Transverse colon (tissue), 4 donors: ENCODE measurements around the gene DCAF11. TPM values are rescaled to one million over a fixed set of nuclear protein-coding genes. Genes with fewer than 3 reads are reported as not detected.

Experiments
- DNase-seq: peaks from one replicate; pipeline ENCODE4 v3.0.0-alpha.2; 2019
- H3K27ac ChIP-seq, 4 donors: fragments of 200-600 bp; sonication (generic); 2 replicates each; pipeline ENCODE4 v1.5.1; 2016 to 2018; ENCODE audit warnings: inconsistent platforms in 4 of 4
- H3K27me3 ChIP-seq: fragments of 200-600 bp; sonication (generic); 2 replicates; pipeline ENCODE4 v1.5.1; 2017; ENCODE audit warnings: inconsistent platforms
- H3K36me3 ChIP-seq, 4 donors: fragments of 200-600 bp; sonication (generic); 2 replicates each; pipeline ENCODE4 v1.5.1; 2017 to 2019; ENCODE audit warnings: inconsistent platforms in 4 of 4
- H3K4me1 ChIP-seq, 4 donors: fragments of 200-600 bp; sonication (generic); 2 replicates each; pipeline ENCODE4 v1.5.1; 2017 to 2020; ENCODE audit warnings: inconsistent platforms in 4 of 4
- H3K4me3 ChIP-seq, 4 donors: fragments of 200-600 bp; sonication (generic); 1 replicate in 1 of 4; 2 replicates in 3 of 4; pipeline versions ENCODE4 v1.5.1 to v1.6.1; 2017 to 2019; ENCODE audit warnings: inconsistent platforms in 4 of 4
- H3K9me3 ChIP-seq, 2 donors: fragments of 200-600 bp; sonication (generic); 2 replicates each; pipeline ENCODE4 v1.5.1; 2017 to 2019; ENCODE audit warnings: inconsistent platforms in 2 of 2
- EP300 ChIP-seq: sonication (generic); formaldehyde crosslinking; IDR thresholded peaks from one replicate; pipeline ENCODE4 v1.6.1; 2017; ENCODE audit warnings: antibody characterized with exemption, low read depth
- POLR2A ChIP-seq: fragments of 450-650 bp; IDR thresholded peaks from one replicate; pipeline ENCODE4 v1.6.1; 2016; ENCODE audit warnings: antibody characterized with exemption, mild to moderate bottlenecking, moderate library complexity
- POLR2AphosphoS5 ChIP-seq, 3 donors: sonication (generic); formaldehyde crosslinking; IDR thresholded peaks; one replicate each; pipeline ENCODE4 v1.6.1; 2016; ENCODE audit warnings: antibody characterized with exemption in 3 of 3
- WGBS, 2 donors: methylation state at CpG; one replicate each; pipeline ENCODE4 v1.1.5; 2018; ENCODE audit warnings: low coverage in 1 of 2; 5-methylcytosine and 5-hydroxymethylcytosine counted together
- in situ Hi-C, 4 donors: fragments of 200-750 bp; cut with MboI; loops; one replicate each; pipeline versions ENCODE4 v1.15.0 to v1.15.1; 2017; ENCODE audit warnings: low sequenced_read_pairs in 3 of 4, low pct_ligation_motif_present in 1 of 4, low pct_unique_long_range_greater_than_20kb in 1 of 4
- intact Hi-C: fragments of 100-400 bp; cut with DNase I; formaldehyde crosslinking; loops from one replicate; pipeline ENCODE4 v1.15.1; 2023; ENCODE audit warnings: low total_unique reads
- total RNA-seq, 4 donors: library from RNA; depleted of rRNA; stranded (reverse); fragments of >200 nt; gene quantifications; one replicate each; pipeline ENCODE4 v1.1.0, GENCODE V29; 2016
- TF ChIP-seq, protein P1 (sequence below), 5 experiments: fragments of 200-600 bp in 3 of 5; fragments of 450-650 bp in 2 of 5; sonication (generic) in 3 of 5; IDR thresholded peaks; 1 replicate in 2 of 5; 2 replicates in 3 of 5; pipeline ENCODE4 v1.5.1; 2016 to 2017; ENCODE audit warnings: antibody characterized with exemption in 5 of 5, inconsistent platforms in 3 of 5, mild to moderate bottlenecking in 2 of 5, moderate library complexity in 1 of 5

The DCAF11 gene
- total RNA-seq, 4 donors from 2014 or later: 86.4 to 267 (median 198) TPM

DNA sequence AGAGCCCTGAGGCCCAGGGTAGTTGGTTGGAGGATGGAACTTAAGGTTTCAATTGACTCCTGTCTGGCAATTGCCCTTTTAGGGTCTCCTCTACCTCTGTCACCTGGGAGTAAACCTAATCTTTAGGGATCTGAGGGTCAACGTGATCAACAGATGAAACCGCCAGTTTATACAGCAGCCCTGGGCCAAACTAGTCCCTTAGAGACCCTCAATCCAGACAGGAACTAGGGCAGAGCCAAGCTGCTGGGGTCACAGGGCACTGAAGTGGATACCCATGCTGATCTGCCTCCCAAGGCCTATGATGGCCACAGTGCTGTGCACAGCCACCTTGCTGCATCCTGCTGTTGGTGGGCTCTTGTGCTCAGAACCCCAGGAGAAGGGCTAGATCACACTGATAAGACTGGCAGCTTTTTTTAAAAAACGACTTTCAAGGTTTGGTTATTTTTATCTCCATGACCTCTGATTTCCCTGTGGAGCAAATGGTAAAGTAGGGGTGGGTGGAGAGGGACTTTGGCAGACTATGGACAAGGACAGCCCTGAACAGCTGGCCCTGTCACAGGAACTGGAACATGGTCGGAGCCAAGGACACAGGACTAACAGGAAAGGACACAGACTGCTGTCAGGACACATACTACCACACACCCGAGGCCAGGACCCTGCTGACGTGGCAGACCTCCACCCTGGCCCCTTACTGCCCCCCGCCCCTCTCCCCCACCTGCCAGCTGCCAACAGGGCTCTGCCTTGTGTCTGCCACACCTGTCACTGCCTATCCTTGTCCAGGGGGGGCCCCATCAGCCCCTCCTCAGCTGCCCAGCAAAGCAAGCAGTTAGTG is 16.4 kb downstream of the DCAF11 start:
- no peak overlapping the region for H3K27ac ChIP-seq
- TF ChIP-seq POLR2AphosphoS5 (IDR thresholded peaks at IDR 0.05) (no peak), POLR2A (no peak), EP300 (no peak)
- TF ChIP-seq, protein P1, sequence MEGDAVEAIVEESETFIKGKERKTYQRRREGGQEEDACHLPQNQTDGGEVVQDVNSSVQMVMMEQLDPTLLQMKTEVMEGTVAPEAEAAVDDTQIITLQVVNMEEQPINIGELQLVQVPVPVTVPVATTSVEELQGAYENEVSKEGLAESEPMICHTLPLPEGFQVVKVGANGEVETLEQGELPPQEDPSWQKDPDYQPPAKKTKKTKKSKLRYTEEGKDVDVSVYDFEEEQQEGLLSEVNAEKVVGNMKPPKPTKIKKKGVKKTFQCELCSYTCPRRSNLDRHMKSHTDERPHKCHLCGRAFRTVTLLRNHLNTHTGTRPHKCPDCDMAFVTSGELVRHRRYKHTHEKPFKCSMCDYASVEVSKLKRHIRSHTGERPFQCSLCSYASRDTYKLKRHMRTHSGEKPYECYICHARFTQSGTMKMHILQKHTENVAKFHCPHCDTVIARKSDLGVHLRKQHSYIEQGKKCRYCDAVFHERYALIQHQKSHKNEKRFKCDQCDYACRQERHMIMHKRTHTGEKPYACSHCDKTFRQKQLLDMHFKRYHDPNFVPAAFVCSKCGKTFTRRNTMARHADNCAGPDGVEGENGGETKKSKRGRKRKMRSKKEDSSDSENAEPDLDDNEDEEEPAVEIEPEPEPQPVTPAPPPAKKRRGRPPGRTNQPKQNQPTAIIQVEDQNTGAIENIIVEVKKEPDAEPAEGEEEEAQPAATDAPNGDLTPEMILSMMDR (IDR thresholded peaks at IDR 0.05): no peak
- no peak overlapping the region for H3K4me3 ChIP-seq
- in situ Hi-C loops: no loop called here
- 68% methylated on average over 7 of the region's 7 CpGs; no CpG with 5 or more reads in 1 of the 2 donors for WGBS, 2 donors
- no peaks in the 10 kb centered on the region for H3K27me3 ChIP-seq
- H3K4me1 ChIP-seq: peaks cover 3 to 6% (median 5%) of the 10 kb centered on the region in 4 donors
- H3K9me3 ChIP-seq: no peaks in the 10 kb centered on the region
- H3K36me3 ChIP-seq: no peaks in the 10 kb centered on the region
- no peak for DNase-seq
- intact Hi-C loops: no loop called here

DNA sequence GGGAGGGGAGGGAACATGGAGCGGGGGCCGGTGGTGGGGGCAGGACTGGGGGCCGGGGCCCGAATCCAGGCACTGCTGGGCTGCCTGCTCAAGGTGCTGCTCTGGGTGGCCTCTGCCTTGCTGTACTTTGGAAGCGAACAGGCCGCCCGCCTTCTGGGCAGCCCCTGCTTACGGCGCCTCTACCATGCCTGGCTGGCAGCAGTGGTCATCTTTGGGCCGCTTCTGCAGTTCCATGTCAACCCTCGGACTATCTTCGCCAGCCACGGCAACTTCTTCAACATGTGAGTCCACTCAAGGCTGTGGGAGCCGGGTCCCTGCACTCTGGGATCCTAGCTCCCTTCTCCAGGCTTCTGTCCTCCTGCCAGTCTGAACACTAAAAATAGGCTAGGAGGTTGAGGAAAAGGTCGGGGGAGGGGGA is 17.0 kb downstream of the DCAF11 start:
- 60 to 93% methylated on average over 1 to 13 of the region's 15 CpGs for WGBS, 2 donors
- Histone ChIP-seq H3K27me3 (no peaks in the 10 kb centered on the region), H3K4me3 (no peak overlapping the region), H3K4me1 (peaks cover 3 to 9% (median 6%) of the 10 kb centered on the region in 4 donors), H3K36me3 (no peaks in the 10 kb centered on the region), H3K9me3 (no peaks in the 10 kb centered on the region), H3K27ac (no peak overlapping the region)
- no peak for TF ChIP-seq POLR2A
- TF ChIP-seq, protein P1 (IDR thresholded peaks at IDR 0.05): no peak
- TF ChIP-seq EP300: no peak
- TF ChIP-seq POLR2AphosphoS5 (IDR thresholded peaks at IDR 0.05): no peak
- DNase-seq: no peak
- intact Hi-C loops: no loop called here
- in situ Hi-C loops: no loop called here

DNA sequence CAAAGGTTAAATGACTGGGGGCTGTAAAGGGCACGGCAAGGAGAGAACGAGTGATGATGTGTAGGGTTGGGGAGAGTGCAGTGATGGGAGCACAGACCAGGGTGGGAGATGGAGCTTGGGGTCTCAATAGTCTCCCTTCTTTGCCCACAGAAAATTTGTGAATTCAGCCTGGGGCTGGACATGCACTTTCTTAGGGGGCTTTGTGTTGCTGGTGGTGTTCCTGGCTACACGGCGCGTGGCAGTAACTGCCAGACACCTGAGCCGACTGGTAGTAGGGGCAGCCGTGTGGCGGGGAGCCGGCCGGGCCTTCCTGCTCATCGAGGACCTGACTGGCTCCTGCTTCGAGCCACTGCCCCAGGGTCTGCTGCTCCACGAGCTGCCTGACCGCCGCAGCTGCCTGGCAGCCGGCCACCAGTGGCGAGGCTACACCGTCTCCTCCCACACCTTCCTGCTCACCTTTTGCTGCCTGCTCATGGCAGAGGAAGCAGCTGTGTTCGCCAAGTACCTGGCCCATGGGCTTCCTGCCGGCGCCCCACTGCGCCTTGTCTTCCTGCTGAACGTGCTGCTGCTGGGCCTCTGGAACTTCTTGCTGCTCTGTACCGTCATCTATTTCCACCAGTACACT is 17.6 kb downstream of the DCAF11 start:
- Histone ChIP-seq H3K27ac (no peak overlapping the region), H3K9me3 (no peaks in the 10 kb centered on the region), H3K36me3 (no peaks in the 10 kb centered on the region), H3K4me1 (peaks cover 9 to 14% (median 12%) of the 10 kb centered on the region in 4 donors), H3K27me3 (no peaks in the 10 kb centered on the region), H3K4me3 (no peak overlapping the region)
- intact Hi-C loops: no loop called here
- WGBS, 2 donors: 37 to 69% methylated on average over 5 to 23 of the region's 24 CpGs
- in situ Hi-C loops: no loop called here
- DNase-seq: no peak
- TF ChIP-seq POLR2A: no peak
- no peak for TF ChIP-seq POLR2AphosphoS5 (IDR thresholded peaks at IDR 0.05)
- TF ChIP-seq, protein P1 (IDR thresholded peaks at IDR 0.05): no peak
- TF ChIP-seq EP300: no peak

GRCh38 chr14:24132976-24133375 is 18.4 kb downstream of the DCAF11 start:
- Histone ChIP-seq H3K36me3 (peaks cover 0 to 3% (median 0%) of the 10 kb centered on the region in 4 donors), H3K27me3 (no peaks in the 10 kb centered on the region), H3K27ac (no peak overlapping the region), H3K4me3 (no peak overlapping the region), H3K9me3 (no peaks in the 10 kb centered on the region), H3K4me1 (peaks cover 12 to 21% (median 14%) of the 10 kb centered on the region in 4 donors)
- intact Hi-C loops: no loop called here
- WGBS, 2 donors: 90 to 95% methylated on average over 2 of the region's 2 CpGs
- in situ Hi-C loops: no loop called here
- TF ChIP-seq POLR2AphosphoS5 (IDR thresholded peaks at IDR 0.05): no peak
- TF ChIP-seq EP300: no peak
- no peak for DNase-seq
